SHP77 (cell line): ENCODE results near the gene UPF1.

ENCODE experiments used
- DNase-seq, 2 experiments: peaks; one replicate each; lab custom pipeline; 2025; lab: John Stamatoyannopoulos, UW

UPF1 gene

DNA sequence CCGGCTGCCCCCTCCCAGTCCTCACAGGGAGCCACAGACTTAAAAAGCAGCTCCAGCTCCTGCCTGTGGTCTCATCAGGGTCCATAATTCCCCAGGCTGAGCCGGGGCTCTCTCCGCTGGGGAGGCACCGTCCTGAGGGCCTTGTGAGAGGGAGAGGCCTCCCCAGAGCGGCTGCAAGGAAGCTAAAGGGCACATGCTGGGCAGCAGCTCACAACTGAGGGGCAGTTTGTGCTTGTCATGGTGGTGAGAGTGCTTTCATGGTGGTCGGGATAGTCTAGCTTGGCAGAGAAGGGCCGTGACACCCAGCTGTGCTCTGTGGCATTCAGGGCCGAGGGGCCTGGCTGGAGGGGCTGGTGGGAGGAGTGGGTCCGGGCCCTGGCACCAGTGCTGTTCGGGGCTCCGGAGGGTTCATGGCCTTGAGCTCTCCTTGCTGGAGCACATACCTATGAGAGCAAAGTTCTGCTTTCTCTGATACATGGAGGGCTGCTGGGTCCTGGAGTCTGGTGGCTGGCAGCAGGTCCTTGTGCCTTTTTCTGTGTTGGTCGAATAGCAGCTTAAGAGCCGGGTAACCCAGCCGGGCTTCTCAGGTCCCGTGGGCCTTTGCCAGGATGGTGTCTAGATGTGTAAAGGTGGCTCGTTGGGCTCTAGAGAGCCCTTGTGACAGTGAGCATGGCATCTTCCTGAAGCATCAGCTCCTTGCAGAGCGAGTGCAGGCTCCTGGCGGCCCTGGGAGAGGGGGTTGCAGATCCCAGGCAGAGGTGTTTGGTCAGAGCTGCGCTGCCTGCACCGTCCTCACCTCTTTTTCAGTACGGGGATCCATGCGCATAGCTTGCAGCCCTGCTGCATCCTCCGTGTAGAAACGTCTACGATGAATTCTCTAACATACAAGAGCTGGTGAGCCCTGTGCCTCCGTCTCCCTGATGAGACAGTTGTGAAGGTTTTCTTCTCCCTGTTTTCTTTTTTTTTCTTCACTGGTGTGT is 8.8 kb downstream of the UPF1 start:
- no peak for DNase-seq

DNA sequence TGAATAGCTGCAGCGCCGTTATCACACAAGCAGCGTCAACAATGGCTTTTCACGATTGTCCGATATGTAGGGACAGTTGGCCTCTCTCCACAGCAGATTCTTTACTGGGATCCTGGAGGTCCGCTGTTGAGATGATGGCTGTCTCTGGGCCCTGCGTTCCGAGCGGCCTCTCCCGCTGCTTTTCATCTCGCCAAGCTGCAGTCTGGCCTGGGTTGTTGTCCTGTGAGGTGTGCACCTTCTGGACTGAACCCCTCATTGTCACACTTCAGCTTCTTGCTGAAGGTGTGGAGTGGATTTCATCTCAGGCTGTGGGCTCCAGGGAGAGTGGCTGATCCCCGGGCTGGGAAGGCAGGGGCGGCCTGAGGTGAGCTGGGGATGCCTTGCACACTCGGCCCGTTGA is 9.6 kb downstream of the UPF1 start:
- DNase-seq: no peak

DNA sequence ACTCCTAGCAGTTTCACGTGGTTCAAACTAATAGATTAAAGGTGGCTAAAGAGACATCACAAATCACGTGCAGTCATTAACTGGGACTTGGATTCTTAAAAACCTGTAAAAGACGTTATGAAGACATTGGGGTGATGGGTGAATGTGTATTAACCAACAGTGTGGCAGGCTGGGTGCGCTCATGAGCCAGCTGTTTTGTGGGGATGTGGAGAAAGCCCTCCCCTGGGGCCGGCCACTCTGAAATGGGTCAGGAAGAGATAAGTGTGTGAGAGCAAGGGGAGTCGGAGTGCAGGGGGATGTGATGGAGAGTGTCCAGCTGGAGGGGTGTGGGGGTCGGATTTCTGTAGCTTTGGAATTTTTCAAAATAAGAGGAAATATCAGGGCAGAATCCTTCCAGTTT is 10.4 kb downstream of the UPF1 start:
- DNase-seq: no peak

DNA sequence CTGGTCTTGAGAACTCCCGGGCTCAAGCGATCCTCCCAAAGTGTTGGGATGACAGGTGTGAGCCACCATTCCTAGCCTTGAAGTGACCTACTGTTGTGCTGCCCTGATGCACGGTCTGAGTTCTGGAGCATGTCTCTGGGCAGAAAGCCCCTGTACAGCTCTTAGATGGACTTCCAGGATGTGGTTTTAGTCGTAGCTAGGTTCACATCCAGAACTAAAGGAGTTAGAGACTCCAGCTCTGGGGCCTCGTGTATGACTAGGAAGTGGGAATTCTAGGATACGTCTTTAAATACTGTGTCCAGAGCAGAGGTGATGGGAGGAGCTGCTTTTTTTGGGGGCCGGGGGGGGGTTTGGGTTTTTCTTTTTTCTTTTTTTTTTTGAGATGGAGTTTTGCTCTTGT is 12.2 kb downstream of the UPF1 start:
- no peak for DNase-seq

DNA sequence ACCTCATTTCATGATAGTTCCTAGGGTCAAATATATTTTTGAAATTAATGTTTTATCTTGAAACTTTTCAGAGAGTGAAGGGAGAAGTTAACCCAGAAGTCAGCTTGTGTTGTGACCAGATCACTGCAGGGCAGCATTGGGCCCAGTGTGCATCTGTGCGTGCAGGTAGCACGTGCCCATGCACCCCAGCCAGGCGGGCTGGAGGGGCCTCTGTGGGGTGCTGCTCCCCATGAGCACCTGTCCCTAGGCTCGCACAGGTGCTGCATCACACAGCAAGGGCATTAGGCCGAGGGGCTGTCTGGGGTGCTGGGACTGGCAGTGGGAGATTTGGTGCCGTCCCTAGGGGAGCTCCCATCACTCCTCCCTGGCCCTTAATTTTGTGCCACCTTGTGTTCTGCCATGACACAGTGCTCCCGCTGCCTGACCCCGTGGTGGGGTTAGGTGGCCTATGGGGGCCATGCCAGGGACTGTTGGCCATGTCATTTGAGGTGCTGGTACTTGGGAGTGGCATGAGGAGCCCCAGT is 13.1 kb downstream of the UPF1 start:
- no peak for DNase-seq

DNA sequence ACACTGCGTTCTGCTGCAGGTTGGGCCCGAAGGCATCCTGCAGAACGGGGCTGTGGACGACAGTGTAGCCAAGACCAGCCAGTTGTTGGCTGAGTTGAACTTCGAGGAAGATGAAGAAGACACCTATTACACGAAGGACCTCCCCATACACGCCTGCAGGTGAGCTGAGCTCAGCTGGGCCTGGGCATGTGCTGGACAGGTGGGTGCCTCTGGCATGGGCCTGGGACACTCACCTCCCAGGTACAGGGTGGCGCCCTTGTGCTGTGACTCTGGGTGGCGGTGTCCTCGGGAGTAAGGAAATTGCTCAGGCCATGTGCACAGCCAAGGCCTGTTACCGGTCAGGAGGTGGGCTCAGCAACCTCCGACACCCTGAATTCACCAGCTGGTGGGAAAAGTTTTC is 14.2 kb downstream of the UPF1 start:
- DNase-seq: no peak

DNA sequence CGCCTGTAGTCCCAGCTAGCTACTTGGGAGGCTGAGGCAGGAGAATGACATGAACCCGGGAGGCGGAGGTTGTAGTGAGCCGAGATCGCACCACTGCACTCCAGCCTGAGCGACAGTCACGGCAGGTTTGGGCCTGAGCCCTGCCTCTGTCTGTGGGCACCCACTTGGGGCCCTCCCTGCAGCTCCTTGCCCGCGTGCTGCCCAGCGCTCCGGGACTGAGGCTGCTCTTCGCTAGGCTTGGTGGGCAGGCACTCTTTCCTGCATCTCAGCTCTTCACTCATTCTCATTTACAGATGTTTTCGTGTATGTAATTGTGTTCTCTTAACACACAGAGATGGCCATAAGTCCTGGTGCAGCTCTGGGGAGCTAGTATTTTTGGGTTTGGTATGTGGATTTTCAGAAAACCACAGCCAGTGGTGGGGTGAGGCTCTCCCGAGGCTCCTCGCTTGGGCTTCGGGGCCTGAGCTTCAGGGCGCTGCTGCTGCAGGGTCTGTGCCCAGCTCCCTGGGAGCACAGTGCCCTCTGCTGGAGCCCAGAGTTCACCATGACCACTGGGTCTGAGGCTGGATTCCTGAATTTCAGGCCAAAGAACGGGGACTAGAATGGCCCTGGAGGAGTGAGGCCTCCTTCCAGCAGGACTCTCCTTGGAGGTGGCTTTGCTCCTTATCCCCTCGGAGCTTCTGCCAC is 15.2 kb downstream of the UPF1 start:
- DNase-seq: peak; percentile 60 to 67

DNA sequence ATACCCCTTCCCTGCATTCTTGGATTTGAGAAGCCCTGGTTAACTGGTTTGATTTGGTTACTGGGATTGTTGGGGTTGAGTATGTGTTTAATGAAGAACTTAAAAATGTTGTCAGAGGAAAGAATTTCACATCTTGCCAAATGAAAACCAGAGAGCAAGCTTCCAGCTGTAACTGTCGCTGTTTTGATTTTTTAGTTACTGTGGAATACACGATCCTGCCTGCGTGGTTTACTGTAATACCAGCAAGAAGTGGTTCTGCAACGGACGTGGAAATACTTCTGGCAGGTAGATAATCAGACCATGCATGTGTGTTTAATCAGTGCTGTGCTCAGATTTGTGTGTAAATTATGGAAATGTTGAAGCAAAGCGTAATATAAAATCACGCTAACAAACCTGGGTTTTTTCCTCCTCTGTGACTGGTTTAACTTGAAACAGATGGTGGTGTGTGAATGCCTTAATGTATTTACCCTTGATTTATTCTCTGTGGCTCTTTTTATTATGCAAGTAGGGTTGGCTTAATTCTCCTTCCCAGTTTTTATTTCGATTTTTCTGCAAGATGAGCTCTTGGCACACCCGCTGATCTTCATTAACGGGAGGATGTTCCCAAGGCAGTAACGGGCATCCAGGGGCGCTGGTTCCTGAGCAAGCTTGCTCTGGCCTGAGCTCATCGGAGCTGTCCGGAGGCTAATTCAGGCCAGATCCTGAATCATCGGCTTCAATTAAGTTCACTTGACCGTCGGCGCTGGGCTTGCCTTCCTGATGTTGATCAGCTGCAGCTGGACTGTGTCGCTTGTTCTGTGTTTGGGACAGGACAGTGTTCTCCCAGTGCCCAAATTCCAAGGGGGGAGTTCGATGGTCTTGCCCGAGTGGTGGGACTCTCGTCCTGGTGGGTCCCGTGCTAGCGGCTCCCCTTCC is 16.0 kb downstream of the UPF1 start:
- no peak for DNase-seq

DNA sequence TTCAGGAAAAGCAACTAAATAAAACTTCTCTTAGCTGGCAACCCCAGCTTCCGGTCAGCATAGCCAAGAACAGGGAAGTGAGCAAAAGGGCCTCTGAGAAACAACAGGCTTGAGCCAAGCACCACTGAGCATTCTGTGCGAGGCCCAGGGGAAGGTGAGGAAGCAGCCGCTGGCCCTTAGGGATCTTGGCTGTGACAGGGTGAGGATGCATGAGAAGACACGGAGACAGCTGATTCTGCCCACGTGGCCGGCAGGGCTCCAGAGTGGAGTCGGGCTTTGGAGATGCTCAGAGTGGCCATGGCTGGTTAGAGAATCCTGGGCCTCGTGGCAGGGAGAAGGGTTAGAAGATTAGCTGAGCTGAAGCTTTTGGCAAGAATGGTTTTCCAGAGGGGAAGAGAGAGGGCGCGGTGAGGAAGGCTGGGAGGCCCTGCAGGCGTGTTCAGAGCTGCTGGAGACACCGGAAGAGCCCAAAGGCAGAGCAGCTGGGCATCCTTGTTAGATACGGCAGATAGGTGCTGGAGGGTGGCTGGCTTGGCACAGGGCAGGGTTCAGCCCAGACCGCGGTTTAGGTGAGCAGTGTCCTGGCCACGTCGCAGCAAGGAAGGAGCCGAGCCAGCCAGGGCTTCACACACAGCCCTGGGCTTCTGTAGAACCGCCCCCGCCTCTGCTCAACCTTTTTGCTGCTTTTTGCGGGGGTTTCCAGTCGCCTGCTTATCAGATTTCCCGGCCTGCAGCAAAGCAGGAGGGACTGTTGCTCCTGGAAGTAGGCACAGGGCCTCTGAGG is 17.3 kb downstream of the UPF1 start:
- DNase-seq: no peak

DNA sequence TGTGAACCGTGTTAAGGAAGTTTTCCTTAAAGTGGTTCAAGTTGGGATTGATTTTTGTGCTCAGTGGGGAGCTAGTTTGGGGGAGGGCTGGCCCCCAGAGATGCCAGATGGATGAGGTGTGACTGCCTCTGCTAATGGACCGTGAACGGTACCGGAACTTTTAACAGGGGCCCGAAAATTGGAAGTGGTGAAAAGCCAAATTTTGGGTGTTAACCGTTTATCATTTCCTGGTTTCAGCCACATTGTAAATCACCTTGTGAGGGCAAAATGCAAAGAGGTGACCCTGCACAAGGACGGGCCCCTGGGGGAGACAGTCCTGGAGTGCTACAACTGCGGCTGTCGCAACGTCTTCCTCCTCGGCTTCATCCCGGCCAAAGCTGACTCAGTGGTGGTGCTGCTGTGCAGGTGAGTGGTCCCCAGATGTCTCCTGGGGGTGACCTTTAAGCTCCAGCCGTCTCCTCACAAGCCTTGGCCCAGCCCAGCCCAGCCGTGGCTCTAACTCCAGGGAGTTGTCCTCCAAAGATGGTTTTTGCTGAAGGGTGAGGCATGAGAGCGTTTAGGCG is 18.2 kb downstream of the UPF1 start:
- no peak for DNase-seq

DNA sequence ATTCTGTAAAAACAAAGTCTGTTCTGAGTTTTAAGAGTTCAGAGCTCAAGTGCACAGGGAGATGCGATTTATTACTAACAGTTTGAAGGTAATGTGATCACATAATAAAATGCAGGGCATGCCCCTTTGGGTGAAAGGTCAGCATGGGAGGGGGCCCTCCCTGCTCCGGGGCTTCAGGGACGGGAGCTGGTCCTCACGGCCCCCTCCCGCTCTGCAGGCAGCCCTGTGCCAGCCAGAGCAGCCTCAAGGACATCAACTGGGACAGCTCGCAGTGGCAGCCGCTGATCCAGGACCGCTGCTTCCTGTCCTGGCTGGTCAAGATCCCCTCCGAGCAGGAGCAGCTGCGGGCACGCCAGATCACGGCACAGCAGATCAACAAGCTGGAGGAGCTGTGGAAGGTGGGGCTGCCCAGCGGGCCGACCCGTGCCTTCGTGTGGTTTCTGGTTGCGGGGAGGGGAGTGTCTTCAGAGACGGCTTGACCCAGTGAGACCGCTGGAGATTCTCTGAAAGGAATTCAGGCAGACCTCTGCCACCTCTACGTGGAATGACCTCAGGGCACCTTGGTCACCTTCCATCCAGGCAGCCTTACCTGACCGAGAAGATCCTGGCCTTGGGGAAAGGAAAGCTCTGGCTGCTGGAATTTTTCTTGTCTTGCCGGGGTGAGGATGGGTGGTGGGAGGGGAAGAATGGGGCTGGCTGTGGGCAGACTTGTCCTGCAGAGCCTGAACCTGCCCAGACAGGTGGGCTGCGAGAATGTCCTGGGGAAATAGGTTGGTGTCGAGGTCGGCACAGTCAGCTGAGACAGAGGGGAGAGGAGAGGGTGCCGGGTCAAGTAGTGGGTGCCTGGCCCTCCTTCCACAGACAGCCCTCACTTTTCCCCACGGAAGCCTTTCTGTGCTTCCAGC is 19.0 kb downstream of the UPF1 start:
- DNase-seq: no peak

DNA sequence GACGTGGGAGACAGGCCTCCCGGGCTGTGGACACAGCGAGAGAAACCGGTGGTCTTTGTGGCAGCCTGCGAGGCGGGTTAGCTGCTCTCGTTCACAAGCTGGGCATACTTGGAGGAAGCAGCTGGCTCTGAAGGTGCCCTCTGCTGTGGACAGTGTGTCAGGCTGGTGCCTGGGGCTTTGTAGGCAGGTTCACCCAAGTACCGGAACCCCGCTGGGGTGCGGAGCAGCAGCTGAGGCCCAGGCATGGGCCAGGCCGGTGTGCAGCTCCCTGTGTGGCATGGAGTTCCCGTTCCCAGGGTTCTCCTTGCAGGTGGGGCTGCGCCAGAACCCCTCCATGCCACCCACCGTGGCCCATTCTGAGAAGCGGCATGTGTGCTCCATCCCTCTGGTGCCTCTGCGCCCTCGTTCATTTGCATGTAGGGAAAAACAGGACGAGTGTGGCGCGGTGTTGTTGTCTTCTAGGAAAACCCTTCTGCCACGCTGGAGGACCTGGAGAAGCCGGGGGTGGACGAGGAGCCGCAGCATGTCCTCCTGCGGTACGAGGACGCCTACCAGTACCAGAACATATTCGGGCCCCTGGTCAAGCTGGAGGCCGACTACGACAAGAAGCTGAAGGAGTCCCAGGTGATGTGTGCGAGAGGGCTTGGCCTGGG is 20.0 kb downstream of the UPF1 start:
- no peak for DNase-seq

DNA sequence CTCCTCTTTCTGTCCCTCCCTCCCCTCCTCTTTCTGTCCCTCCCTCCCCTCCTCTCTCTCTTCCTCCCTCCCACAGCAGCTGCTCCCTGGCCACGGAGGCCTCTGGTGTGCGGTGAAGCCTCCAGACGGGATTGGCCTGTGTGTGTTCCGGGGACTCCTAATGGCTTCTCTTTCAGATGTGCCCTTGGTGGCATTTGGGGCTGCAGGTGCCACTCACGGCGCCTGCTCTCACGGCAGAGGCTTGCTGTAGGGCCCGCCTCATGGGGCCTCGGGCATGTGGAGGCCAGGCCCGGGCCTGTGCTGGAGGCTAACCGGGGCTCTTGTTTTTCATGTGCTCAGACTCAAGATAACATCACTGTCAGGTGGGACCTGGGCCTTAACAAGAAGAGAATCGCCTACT is 20.9 kb downstream of the UPF1 start:
- DNase-seq: no peak

DNA sequence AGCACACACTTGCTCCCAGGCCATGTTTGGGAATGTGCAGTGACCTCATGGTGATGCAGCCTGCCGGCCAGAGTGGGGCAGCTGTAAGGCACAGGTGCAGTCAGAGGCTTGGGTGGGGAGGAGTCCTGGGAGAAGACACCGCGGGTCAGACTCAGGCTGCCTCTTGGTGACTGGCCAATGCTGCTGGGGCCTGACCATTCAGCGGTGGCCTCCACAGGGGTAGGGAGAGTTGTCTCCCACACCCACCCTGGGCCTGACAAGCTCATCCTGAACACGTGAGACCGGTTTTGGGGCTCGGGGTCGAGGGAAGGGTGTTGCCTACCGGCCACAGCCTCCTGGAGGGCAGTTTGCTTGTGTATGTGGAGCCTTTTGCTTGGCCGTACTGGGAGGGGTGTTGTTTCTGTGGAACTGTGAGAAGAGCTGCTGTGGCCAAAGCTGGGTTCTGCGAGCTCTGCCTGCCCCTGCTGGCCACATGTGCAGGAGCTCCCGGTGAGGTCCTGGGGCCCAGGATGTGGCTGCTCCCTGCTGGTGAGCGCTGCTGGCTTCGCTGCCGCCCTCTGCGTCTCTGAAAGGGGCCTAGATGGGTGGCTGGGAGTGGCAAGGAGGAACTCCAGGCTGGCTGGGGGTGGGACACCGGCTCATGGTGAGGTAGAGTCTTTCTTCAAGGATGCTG is 22.1 kb downstream of the UPF1 start:
- no peak for DNase-seq

DNA sequence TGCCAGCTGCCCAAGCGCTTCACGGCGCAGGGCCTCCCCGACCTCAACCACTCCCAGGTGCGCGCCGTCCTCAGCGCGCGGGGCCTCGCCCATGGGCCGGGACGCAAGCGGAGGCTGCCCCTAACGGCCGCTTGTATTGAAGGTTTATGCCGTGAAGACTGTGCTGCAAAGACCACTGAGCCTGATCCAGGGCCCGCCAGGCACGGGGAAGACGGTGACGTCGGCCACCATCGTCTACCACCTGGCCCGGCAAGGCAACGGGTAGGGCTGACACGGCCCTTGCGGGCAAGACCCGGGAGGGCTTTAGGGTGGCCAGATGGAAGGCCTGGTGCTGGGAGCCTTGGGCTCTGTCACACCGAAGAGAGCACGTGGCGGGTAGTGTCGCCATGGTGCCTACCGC is 23.2 kb downstream of the UPF1 start:
- no peak for DNase-seq

DNA sequence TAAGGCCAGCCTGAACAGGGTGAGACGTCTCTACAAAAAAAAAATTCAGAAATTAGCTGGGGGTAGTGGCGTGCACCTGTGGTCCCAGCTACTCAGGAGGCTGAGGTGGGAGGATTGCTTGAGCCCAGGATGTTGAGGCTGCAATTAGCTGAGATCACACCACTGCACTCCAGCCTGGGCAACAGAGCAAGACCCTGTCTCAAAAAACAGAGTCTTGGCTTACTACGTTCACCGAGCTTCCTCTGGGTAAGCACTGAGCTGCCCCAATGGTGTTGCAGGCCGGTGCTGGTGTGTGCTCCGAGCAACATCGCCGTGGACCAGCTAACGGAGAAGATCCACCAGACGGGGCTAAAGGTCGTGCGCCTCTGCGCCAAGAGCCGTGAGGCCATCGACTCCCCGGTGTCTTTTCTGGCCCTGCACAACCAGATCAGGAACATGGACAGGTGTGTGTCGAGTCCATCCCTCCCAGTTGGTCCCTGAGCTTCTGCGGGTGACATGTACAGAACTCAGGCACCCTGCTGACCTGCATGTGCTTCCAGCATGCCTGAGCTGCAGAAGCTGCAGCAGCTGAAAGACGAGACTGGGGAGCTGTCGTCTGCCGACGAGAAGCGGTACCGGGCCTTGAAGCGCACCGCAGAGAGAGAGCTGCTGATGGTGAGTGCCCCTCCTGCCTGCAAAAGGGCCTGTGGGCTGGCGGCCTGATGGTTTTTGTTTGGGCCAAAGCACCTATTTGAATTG is 24.1 kb downstream of the UPF1 start:
- DNase-seq: no peak

DNA sequence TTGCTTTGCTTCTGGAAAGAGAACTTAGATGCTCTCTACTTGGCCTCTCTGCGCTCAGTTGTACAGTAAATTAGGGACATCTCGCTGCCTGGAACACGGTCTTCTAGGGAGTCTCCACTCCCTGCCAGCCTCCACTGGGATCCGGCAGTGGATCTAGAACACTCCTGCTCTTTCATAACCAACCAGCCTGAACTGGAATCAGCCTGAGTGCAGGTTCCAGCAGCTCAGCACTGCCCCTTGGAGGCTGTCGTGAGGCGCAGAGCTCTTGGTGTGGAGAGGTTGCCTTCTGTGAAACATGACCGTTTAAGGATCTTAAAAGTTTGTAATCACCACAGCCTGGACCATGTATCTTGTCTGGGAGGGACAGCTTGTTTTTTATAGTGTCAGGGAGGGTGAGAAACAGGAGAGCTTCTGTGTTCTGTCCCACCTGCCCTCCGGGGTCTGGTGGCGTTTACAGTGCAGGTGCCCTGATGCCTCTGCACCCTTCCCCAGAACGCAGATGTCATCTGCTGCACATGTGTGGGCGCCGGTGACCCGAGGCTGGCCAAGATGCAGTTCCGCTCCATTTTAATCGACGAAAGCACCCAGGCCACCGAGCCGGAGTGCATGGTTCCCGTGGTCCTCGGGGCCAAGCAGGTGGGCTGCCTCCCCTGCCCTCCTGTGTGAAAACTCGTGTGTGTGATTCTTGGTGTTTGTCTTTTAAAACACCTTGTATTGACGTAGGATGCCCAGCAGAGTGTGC is 24.8 kb downstream of the UPF1 start:
- DNase-seq: peak in 1 of 2 experiments; percentile 13
